ENCODE data around the gene CRYBG3. TPM values are rescaled to one million over a fixed set of nuclear protein-coding genes. Genes with fewer than 3 reads are reported as not detected.

The CRYBG3 gene
- total and polyA plus RNA-seq, 2 of the 13 experiments (the other 11 are each of a cell fraction or from before 2014, with no cell fraction given): 3.8 to 15.9 TPM

DNA sequence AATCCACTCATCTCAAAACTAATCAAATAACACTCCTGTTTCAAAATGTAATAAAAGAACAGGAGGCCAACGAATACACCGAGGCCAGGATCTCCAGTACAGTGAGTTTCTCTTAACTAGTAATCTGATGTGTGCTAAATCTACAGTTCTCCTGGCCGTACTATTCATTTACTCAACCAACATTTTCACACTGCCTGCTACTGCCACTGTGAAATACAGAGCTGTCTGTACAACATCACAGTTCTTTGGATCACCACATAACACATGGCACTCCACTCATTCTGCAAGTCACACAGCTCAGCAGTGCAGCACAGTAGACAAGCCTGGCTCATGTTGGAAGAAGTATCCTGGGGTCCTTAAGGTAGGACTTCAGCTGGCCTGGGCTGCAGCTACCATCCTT, 128.5 kb downstream of the CRYBG3 start:
- no peaks in the 10 kb centered on the region for H3K4me1 ChIP-seq (ENCODE audit: insufficient read depth, low read length)

More for the DNA sequence above, 128.5 kb downstream of the CRYBG3 start:
- Histone ChIP-seq H3K79me2 (ENCODE audit: insufficient read depth, low read length) (no peaks in the 10 kb centered on the region), H3K9me3 (ENCODE audit: low read length) (no peaks in the 10 kb centered on the region), H3K4me2 (ENCODE audit: low read depth, low read length) (no peak overlapping the region), H4K20me1 (ENCODE audit: insufficient read depth, low read length) (no peaks in the 10 kb centered on the region), H3K36me3 (replicated peaks in 1 of 2; ENCODE audit: control insufficient read depth in 1 of 2, insufficient read depth in 2 of 2, low read length in 2 of 2) (peaks cover 38 to 91% of the 10 kb centered on the region in 2 experiments), H3K9ac (ENCODE audit: insufficient read depth, low read depth, low read length) (no peak overlapping the region), H3K4me3 (replicated peaks in 1 of 3; ENCODE audit: insufficient read depth in 1 of 3, low read depth in 2 of 3, low read length in 3 of 3) (no peak overlapping the region), H3K27me3 (ENCODE audit: control insufficient read depth in 1 of 2, insufficient read depth in 2 of 2, low read length in 2 of 2) (no peaks in the 10 kb centered on the region), H2AFZ (ENCODE audit: low read length) (no peak overlapping the region), H3K27ac (ENCODE audit: extremely low read length, insufficient read depth, low read length) (no peak overlapping the region)
- no peak for FAIRE-seq
- in situ Hi-C loops (cut with HindIII; ENCODE audit: extremely low pct_ligation_motif_present, low pct_unique_long_range_greater_than_20kb) (no loop called here), intact Hi-C loops (cut with micrococcal nuclease; ENCODE audit: unreplicated experiment) (no loop called here)
- CTCF ChIA-PET (ENCODE audit: low intra/inter-chr PET ratio, low total read pairs): no interaction called here
- no peak for DNase-seq (ENCODE audit: low spot score)
- 95% methylated on average over 3 of the region's 3 CpGs for WGBS (ENCODE audit: low lambda C conversion rate)
- POLR2A ChIA-PET: interaction anchor here (0.6 kb wide), 1 partner anchor 9 kb away, joined by 4 read pairs; no protein-coding TSS in a partner anchor
- TF ChIP-seq PHF20 (CRISPR knock-in tag; IDR thresholded peaks at IDR 0.05) (no peak), ZNF225 (CRISPR knock-in tag; IDR thresholded peaks at IDR 0.05) (no peak), HOXA3 (CRISPR knock-in tag; IDR thresholded peaks at IDR 0.05) (no peak), NFYC (CRISPR knock-in tag; IDR thresholded peaks at IDR 0.05) (no peak), ZFP62 (CRISPR knock-in tag; IDR thresholded peaks at IDR 0.05) (no peak), NBN (conservative IDR thresholded peaks at IDR 0.05) (no peak), ELK4 (CRISPR knock-in tag; IDR thresholded peaks at IDR 0.05; ENCODE audit: borderline replicate concordance) (no peak), ZNF10 (CRISPR knock-in tag; IDR thresholded peaks at IDR 0.05; ENCODE audit: borderline replicate concordance, low read depth) (no peak), CC2D1A (CRISPR knock-in tag; IDR thresholded peaks at IDR 0.05) (no peak), ZBTB7A (CRISPR knock-in tag; IDR thresholded peaks at IDR 0.05) (no peak), PATZ1 (CRISPR knock-in tag; IDR thresholded peaks at IDR 0.05) (no peak), ZNF816 (CRISPR knock-in tag; IDR thresholded peaks at IDR 0.05; ENCODE audit: borderline replicate concordance) (no peak), ZNF614 (CRISPR knock-in tag; IDR thresholded peaks at IDR 0.05; ENCODE audit: borderline replicate concordance) (no peak), ZNF670 (CRISPR knock-in tag; IDR thresholded peaks at IDR 0.05; ENCODE audit: borderline replicate concordance) (no peak), NFKB2 (CRISPR knock-in tag; IDR thresholded peaks at IDR 0.05; ENCODE audit: borderline replicate concordance) (no peak), ZFP36 (IDR thresholded peaks at IDR 0.05; ENCODE audit: borderline replicate concordance, low read depth, low read length, partially characterized antibody) (no peak)
- TF ChIP-seq, protein P1, sequence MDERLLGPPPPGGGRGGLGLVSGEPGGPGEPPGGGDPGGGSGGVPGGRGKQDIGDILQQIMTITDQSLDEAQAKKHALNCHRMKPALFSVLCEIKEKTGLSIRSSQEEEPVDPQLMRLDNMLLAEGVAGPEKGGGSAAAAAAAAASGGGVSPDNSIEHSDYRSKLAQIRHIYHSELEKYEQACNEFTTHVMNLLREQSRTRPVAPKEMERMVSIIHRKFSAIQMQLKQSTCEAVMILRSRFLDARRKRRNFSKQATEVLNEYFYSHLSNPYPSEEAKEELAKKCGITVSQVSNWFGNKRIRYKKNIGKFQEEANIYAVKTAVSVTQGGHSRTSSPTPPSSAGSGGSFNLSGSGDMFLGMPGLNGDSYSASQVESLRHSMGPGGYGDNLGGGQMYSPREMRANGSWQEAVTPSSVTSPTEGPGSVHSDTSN (CRISPR knock-in tag; IDR thresholded peaks at IDR 0.05): no peak
- TF ChIP-seq, protein P2, sequence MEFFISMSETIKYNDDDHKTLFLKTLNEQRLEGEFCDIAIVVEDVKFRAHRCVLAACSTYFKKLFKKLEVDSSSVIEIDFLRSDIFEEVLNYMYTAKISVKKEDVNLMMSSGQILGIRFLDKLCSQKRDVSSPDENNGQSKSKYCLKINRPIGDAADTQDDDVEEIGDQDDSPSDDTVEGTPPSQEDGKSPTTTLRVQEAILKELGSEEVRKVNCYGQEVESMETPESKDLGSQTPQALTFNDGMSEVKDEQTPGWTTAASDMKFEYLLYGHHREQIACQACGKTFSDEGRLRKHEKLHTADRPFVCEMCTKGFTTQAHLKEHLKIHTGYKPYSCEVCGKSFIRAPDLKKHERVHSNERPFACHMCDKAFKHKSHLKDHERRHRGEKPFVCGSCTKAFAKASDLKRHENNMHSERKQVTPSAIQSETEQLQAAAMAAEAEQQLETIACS (CRISPR knock-in tag; IDR thresholded peaks at IDR 0.05): no peak
- ATAC-seq: no peak
- BruUV-seq (replicated peaks): no TSS peak
